ENCODE measurements around the gene PSTPIP1.

- TF ChIP-seq SUZ12 (IDR thresholded peaks at IDR 0.05; ENCODE audit: extremely low read depth, insufficient read depth, insufficient read length) (no peak), YY1 (IDR thresholded peaks at IDR 0.05; ENCODE audit: insufficient read depth, insufficient read length) (no peak), ZNF274 (IDR thresholded peaks at IDR 0.05; ENCODE audit: low read depth, low read length) (no peak)
These were observed 69.1 kb downstream of the PSTPIP1 start for GRCh38 chr15:77064063-77064462.

Measured in NT2/D1 (cell line).